Measurements from ENCODE around the gene AAGAB. TPM values are rescaled to one million over a fixed set of nuclear protein-coding genes. Genes with fewer than 3 reads are reported as not detected.

Gene AAGAB
- total RNA-seq, 4 donors from 2014 or later = 19.1 to 36.5 (median 27.6) TPM

DNA sequence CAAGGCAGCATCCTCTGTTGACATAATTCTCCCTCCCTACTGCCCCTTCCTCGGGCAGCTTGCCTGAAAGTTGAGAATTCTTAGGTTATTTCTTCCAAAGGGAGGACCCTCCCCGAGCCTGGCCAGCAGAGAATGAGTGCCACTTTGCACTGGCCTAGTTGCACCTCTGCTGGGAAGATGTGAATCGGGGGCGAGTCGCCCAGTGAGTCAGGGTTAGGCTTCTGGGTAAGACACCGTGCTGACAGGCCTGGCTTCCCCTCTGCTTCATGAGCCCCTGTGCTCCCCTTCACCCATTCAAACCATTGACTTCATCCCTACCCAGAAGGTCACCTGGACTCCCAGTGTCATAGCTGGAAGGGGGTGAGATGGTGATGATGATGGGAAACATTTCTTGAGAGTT is 82.3 kb downstream of the AAGAB start:
- WGBS, 2 donors (ENCODE audit: low coverage in 1 of 2) = 88% methylated on average over 1 of the region's 6 CpGs; no CpG with 5 or more reads in 1 of the 2 donors
- Histone ChIP-seq H3K36me3 (peaks cover 0 to 44% of the 10 kb centered on the region in 2 donors), H3K27me3 (no peaks in the 10 kb centered on the region), H3K9me3 (no peaks in the 10 kb centered on the region), H3K4me1 (peaks cover 0 to 51% (median 24%) of the 10 kb centered on the region in 3 donors), H3K27ac (no peak overlapping the region), H3K4me3 (no peak overlapping the region)
- ATAC-seq = no peak
- TF ChIP-seq EP300 (IDR thresholded peaks at IDR 0.05) = no peak
- no peak for TF ChIP-seq POLR2AphosphoS5 (IDR thresholded peaks at IDR 0.05)
- TF ChIP-seq POLR2A (IDR thresholded peaks at IDR 0.05) = no peak
- TF ChIP-seq CTCF (IDR thresholded peaks at IDR 0.05) = no peak

GRCh38 chr15:67171471-67171870 is 83.0 kb downstream of the AAGAB start:
- H3K36me3 ChIP-seq = peaks cover 0 to 51% of the 10 kb centered on the region in 2 donors
- H3K27ac ChIP-seq = no peak overlapping the region
- ATAC-seq = no peak
- TF ChIP-seq POLR2AphosphoS5 (IDR thresholded peaks at IDR 0.05) = no peak
- H3K4me1 ChIP-seq = peaks cover 0 to 51% (median 20%) of the 10 kb centered on the region in 3 donors
- no peak overlapping the region for H3K4me3 ChIP-seq
- H3K9me3 ChIP-seq = no peaks in the 10 kb centered on the region
- 75 to 78% methylated on average over 4 of the region's 4 CpGs for WGBS, 2 donors (ENCODE audit: low coverage in 1 of 2)
- no peaks in the 10 kb centered on the region for H3K27me3 ChIP-seq

DNA sequence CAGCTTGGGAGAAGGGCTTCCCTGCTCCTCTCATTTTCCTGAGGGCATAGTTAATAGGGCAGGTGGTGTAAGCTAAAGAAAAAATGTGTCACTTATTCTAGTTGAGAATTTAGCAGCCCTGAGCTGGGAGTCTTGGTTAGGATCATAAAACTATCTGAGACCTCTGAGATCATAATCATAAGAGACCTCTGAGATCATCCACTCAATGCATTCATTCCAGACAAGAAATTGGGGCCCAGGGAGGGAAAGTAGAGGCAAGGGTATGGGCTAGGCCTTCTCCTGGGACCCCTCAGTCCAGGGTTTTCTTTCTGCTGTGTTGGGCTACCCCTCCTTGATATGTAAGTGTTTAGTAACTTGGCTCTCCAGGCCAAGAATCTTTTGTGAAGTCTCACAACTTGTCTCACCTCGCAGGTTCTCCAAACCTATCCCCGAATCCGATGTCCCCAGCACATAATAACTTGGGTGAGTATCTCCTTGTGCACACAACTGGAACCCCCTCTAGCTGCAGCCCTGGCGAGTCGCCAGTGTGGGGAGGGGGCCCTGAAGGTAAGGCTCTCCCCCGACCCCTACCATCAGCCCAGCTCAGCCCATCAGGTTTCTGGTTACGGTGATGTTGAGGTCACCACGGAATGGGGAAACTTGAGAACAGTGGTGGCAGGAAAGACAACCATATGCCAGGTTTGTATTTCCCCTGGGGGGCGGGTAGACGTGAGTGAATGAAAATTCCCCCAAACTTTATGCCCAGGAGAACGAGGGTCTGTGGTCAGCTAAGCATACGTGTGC is 84.1 kb downstream of the AAGAB start:
- Histone ChIP-seq H3K36me3 (peaks cover 0 to 62% of the 10 kb centered on the region in 2 donors), H3K4me3 (no peak overlapping the region), H3K27ac (no peak overlapping the region), H3K9me3 (no peaks in the 10 kb centered on the region), H3K4me1 (peaks cover 0 to 51% (median 8%) of the 10 kb centered on the region in 3 donors), H3K27me3 (no peaks in the 10 kb centered on the region)
- no peak for ATAC-seq
- whole genome bisulfite sequencing, 2 donors (ENCODE audit: low coverage in 1 of 2) = 85 to 90% methylated on average over 2 to 11 of the region's 12 CpGs
- no peak for TF ChIP-seq POLR2A (IDR thresholded peaks at IDR 0.05)
- TF ChIP-seq POLR2AphosphoS5 (IDR thresholded peaks at IDR 0.05) = no peak
- no peak for TF ChIP-seq EP300 (IDR thresholded peaks at IDR 0.05)
- TF ChIP-seq CTCF (IDR thresholded peaks at IDR 0.05) = no peak

- Histone ChIP-seq H3K36me3 (peaks cover 0 to 63% of the 10 kb centered on the region in 2 donors), H3K4me1 (peaks cover 0 to 47% (median 7%) of the 10 kb centered on the region in 3 donors), H3K9me3 (no peaks in the 10 kb centered on the region), H3K4me3 (no peak overlapping the region), H3K27ac (peak overlapping the region in 1 of 4 donors; percentile 13), H3K27me3 (no peaks in the 10 kb centered on the region)
- no peak for ATAC-seq
- TF ChIP-seq POLR2AphosphoS5 (IDR thresholded peaks at IDR 0.05) (no peak), POLR2A (IDR thresholded peaks at IDR 0.05) (no peak), EP300 (IDR thresholded peaks at IDR 0.05) (no peak), CTCF (IDR thresholded peaks at IDR 0.05) (no peak)
- WGBS, 2 donors (ENCODE audit: low coverage in 1 of 2) = 83 to 89% methylated on average over 3 to 4 of the region's 6 CpGs
Observed at GRCh38 chr15:67168694-67169093, 85.8 kb downstream of the AAGAB start.

DNA sequence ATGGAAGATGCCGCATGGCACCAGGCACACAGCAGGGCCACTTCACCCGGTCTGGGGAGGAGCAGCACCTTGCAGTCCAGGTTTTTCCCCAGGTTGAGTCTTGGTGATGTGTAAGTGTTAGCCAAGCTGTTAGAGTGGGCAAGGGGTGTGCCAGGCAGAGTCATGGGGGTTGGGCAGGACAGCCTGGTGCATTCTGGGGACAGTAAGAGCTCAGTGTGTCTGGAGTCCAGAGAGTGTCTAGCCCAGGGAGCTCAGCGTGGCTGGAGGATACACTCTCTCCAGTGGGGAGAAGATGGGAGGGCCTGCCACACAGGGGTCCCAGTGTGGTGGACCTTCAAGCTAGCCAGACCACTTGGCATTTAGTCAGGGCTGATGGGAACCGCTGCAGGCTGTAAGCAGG is 87.4 kb downstream of the AAGAB start:
- Histone ChIP-seq H3K4me3 (no peak overlapping the region), H3K4me1 (peaks cover 0 to 53% (median 7%) of the 10 kb centered on the region in 3 donors), H3K27ac (peak overlapping the region in 3 of 4 donors; percentile 2 to 43 (median 31)), H3K36me3 (peaks cover 0 to 52% of the 10 kb centered on the region in 2 donors), H3K27me3 (no peaks in the 10 kb centered on the region), H3K9me3 (no peaks in the 10 kb centered on the region)
- no peak for ATAC-seq
- TF ChIP-seq CTCF (IDR thresholded peaks at IDR 0.05) = no peak
- TF ChIP-seq POLR2A (IDR thresholded peaks at IDR 0.05) = no peak
- no peak for TF ChIP-seq POLR2AphosphoS5 (IDR thresholded peaks at IDR 0.05)
- TF ChIP-seq EP300 (IDR thresholded peaks at IDR 0.05) = no peak
- no CpG with 5 or more reads among the region's 4 CpGs for WGBS, 2 donors (ENCODE audit: low coverage in 1 of 2)

All from gastroesophageal sphincter (tissue), 4 donors.